ENCODE results near the gene DIPK1B.

Gene DIPK1B

GRCh38 chr9:136682710-136683109 is 29.7 kb upstream of the DIPK1B start:
- Histone ChIP-seq H3K27me3 (ENCODE audit: control insufficient read depth, low read length) (peaks cover 2% of the 10 kb centered on the region), H3K4me1 (ENCODE audit: control insufficient read depth, low read length) (peaks cover 19% of the 10 kb centered on the region), H3K9me3 (ENCODE audit: control insufficient read depth, insufficient read depth, low read length) (no peaks in the 10 kb centered on the region), H3K79me2 (ENCODE audit: control insufficient read depth, low read length) (peaks cover 22% of the 10 kb centered on the region), H3K27ac (ENCODE audit: low read depth, low read length) (no peak overlapping the region), H3K36me3 (ENCODE audit: control insufficient read depth, low read length) (no peaks in the 10 kb centered on the region), H3F3A (ENCODE audit: control insufficient read depth, insufficient read depth) (no peaks in the 10 kb centered on the region), H3K9me2 (replicated peaks; ENCODE audit: control insufficient read depth, low read length) (no peaks in the 10 kb centered on the region), H4K20me1 (ENCODE audit: control insufficient read depth, insufficient read depth, low read depth, low read length) (peaks cover 9% of the 10 kb centered on the region; the same call in 1 of the 2 replicates), H3K4me3 (ENCODE audit: low read length) (no peak overlapping the region), H3K4me2 (ENCODE audit: low read length) (no peak overlapping the region)
- no peak for TF ChIP-seq EZH2phosphoT487 (IDR thresholded peaks at IDR 0.05; ENCODE audit: borderline replicate concordance, low read length)
- TF ChIP-seq, protein P1, sequence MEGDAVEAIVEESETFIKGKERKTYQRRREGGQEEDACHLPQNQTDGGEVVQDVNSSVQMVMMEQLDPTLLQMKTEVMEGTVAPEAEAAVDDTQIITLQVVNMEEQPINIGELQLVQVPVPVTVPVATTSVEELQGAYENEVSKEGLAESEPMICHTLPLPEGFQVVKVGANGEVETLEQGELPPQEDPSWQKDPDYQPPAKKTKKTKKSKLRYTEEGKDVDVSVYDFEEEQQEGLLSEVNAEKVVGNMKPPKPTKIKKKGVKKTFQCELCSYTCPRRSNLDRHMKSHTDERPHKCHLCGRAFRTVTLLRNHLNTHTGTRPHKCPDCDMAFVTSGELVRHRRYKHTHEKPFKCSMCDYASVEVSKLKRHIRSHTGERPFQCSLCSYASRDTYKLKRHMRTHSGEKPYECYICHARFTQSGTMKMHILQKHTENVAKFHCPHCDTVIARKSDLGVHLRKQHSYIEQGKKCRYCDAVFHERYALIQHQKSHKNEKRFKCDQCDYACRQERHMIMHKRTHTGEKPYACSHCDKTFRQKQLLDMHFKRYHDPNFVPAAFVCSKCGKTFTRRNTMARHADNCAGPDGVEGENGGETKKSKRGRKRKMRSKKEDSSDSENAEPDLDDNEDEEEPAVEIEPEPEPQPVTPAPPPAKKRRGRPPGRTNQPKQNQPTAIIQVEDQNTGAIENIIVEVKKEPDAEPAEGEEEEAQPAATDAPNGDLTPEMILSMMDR (IDR thresholded peaks at IDR 0.05; ENCODE audit: low read depth, low read length, poor library complexity, severe bottlenecking): no peak

GRCh38 chr9:136683173-136683745 is 29.1 kb upstream of the DIPK1B start:
- Histone ChIP-seq H3K27me3 (ENCODE audit: control insufficient read depth, low read length) (peaks cover 7% of the 10 kb centered on the region), H3K4me1 (ENCODE audit: control insufficient read depth, low read length) (peaks cover 23% of the 10 kb centered on the region), H3F3A (ENCODE audit: control insufficient read depth, insufficient read depth) (0 out of 2 replicates have a peak, but pooled peaks cover 1% of the 10 kb centered on the region), H3K36me3 (ENCODE audit: control insufficient read depth, low read length) (no peaks in the 10 kb centered on the region), H3K9me3 (ENCODE audit: control insufficient read depth, insufficient read depth, low read length) (no peaks in the 10 kb centered on the region), H3K9me2 (replicated peaks; ENCODE audit: control insufficient read depth, low read length) (no peaks in the 10 kb centered on the region), H3K27ac (ENCODE audit: low read depth, low read length) (no peak overlapping the region), H3K79me2 (ENCODE audit: control insufficient read depth, low read length) (peaks cover 22% of the 10 kb centered on the region), H4K20me1 (ENCODE audit: control insufficient read depth, insufficient read depth, low read depth, low read length) (peaks cover 9% of the 10 kb centered on the region; the same call in 1 of the 2 replicates), H3K4me3 (ENCODE audit: low read length) (no peak overlapping the region), H3K4me2 (ENCODE audit: low read length) (no peak overlapping the region)
- TF ChIP-seq EZH2phosphoT487 (IDR thresholded peaks at IDR 0.05; ENCODE audit: borderline replicate concordance, low read length): no peak
- TF ChIP-seq, protein P1 (IDR thresholded peaks at IDR 0.05; ENCODE audit: low read depth, low read length, poor library complexity, severe bottlenecking): no peak

- Histone ChIP-seq H4K20me1 (ENCODE audit: control insufficient read depth, insufficient read depth, low read depth, low read length) (peaks cover 9% of the 10 kb centered on the region; the same call in 1 of the 2 replicates), H3K36me3 (ENCODE audit: control insufficient read depth, low read length) (no peaks in the 10 kb centered on the region), H3K27me3 (ENCODE audit: control insufficient read depth, low read length) (peaks cover 12% of the 10 kb centered on the region), H3K79me2 (ENCODE audit: control insufficient read depth, low read length) (peaks cover 22% of the 10 kb centered on the region), H3K27ac (ENCODE audit: low read depth, low read length) (no peak overlapping the region), H3K9me2 (replicated peaks; ENCODE audit: control insufficient read depth, low read length) (no peaks in the 10 kb centered on the region), H3K9me3 (ENCODE audit: control insufficient read depth, insufficient read depth, low read length) (no peaks in the 10 kb centered on the region), H3K4me1 (ENCODE audit: control insufficient read depth, low read length) (peaks cover 23% of the 10 kb centered on the region), H3F3A (ENCODE audit: control insufficient read depth, insufficient read depth) (0 out of 2 replicates have a peak, but pooled peaks cover 5% of the 10 kb centered on the region), H3K4me3 (ENCODE audit: low read length) (no peak overlapping the region), H3K4me2 (ENCODE audit: low read length) (no peak overlapping the region)
- TF ChIP-seq EZH2phosphoT487 (IDR thresholded peaks at IDR 0.05; ENCODE audit: borderline replicate concordance, low read length): no peak
- TF ChIP-seq, protein P1 (IDR thresholded peaks at IDR 0.05; ENCODE audit: low read depth, low read length, poor library complexity, severe bottlenecking): no peak
These were observed 28.6 kb upstream of the DIPK1B start for GRCh38 chr9:136683755-136684154.
